GM18526 (cell line): Measurements from ENCODE around the gene SERINC1.
A peak's percentile ranks its signal among the peaks of the same experiment; 100 is the strongest.

Experiments
- POLR2A ChIP-seq: IDR thresholded peaks from 3 replicates; pipeline ENCODE4 v1.6.1; 2011; ENCODE audit not compliant: insufficient read length; ENCODE audit errors: extremely low read depth

SERINC1 gene

GRCh38 chr6:122471107-122472021 is at the start of gene SERINC1:
TSS of gene SERINC1 (minus strand) at chr6:122471807. CDS start at chr6:122471737, 70 bp downstream.
- TF ChIP-seq POLR2A, result peak; percentile 81

- TF ChIP-seq POLR2A, result no peak
Observed at GRCh38 chr6:122511193-122511924, 39.8 kb upstream of the SERINC1 start.

- TF ChIP-seq POLR2A, result no peak
Observed at GRCh38 chr6:122501475-122501874, 29.9 kb upstream of the SERINC1 start.

- TF ChIP-seq POLR2A, result no peak
Observed at GRCh38 chr6:122495612-122496011, 24.0 kb upstream of the SERINC1 start.

GRCh38 chr6:122494665-122495272 is 23.2 kb upstream of the SERINC1 start:
- TF ChIP-seq POLR2A, result no peak

GRCh38 chr6:122491919-122492555 is 20.4 kb upstream of the SERINC1 start:
- no peak for TF ChIP-seq POLR2A

DNA sequence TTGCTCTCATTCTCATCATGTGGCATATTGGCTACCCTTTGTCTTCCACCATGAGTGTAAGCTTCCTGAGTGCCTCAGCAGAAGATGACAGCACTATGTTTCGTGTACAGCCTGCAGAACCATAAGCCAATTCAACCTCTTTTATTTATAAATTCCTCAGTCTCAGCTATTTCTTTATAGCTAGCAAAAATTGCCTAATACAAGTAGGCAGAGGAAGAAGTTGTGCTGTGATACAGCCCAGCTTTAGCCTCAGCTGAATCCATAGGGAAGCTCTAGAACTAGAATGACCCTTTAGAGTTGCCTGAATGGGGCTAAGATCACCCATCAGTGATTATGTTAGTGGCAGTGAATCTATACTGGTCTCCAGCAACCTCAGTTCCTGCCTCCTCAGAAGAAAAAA is 19.0 kb upstream of the SERINC1 start:
- TF ChIP-seq POLR2A, result no peak

GRCh38 chr6:122484760-122485159 is 13.2 kb upstream of the SERINC1 start:
- TF ChIP-seq POLR2A, result no peak

- no peak for TF ChIP-seq POLR2A
Observed at GRCh38 chr6:122482750-122483080, 11.1 kb upstream of the SERINC1 start.

DNA sequence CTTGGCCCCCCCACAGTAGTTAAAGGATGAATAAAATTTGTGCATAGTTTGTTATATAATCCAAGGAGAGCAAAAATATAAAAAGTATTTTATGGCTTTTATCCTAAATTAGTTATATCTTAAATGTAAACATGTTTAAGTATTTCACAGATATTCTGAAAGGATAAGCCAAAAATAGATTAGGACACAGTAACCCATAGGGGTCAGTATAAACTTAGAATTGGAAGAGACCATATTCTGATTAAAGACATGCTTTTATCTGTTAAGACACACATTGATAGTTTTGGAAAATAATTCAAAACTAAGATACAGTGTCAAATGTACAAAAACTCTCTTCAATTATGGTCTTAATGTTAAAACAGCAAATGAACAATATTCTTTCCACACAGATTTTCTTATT is 4.5 kb upstream of the SERINC1 start:
- TF ChIP-seq POLR2A, result no peak

- TF ChIP-seq POLR2A, result no peak
Observed at GRCh38 chr6:122472022-122472340, 374 bp upstream of the SERINC1 start.

DNA sequence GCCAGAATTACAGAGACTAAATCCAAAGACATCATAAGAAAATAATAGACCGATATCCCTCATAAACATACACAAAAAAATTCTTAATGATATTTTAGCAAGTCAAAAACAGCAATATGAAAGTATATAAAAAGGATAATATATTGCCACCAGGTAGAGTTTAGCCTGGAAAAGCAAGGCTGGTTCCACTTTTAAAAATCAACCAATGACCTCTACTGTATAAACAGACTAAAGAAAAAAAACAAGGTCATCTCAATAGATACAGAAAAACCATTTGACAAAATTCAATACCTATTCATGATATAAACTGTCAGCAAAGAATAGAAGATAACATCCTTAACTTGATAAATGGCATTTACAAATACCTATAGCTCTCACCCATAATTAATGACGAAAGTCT is 9.7 kb downstream of the SERINC1 start:
- no peak for TF ChIP-seq POLR2A

DNA sequence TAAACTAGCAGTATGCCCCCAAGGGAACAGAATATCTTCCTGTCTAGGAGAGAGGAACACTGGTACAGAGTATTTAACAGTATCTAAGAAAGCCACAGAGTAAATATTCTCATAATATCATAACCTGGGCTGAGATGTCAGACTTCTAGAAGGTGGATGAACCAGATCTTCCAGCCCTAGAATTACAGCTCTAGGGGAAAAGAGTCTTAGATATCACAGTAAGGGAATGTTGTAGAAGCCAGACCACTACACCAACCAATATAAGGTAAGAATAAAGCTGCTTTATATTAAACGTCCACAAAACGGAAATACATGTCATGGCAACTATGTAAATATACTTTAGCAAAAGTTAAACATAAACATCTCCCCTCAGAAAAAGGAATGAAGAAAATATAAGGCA is 12.4 kb downstream of the SERINC1 start:
- no peak for TF ChIP-seq POLR2A

DNA sequence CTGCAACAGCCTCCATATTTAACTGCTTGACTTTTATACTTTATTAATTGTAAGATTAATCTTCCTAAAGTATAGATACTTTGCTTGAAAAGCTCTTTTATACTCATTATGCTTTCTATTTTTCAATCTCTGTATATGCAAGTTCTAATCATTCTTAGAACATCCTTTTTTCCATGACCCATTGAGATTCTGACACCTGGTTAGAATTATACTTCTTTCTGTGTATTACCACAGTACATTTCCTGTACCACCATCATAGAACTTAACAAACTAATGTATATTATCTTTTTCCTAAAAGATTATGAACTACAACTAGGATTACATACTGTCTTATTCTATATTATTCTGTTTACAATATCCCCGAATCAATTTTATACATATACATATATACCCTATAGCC is 13.5 kb downstream of the SERINC1 start:
- TF ChIP-seq POLR2A, result no peak

DNA sequence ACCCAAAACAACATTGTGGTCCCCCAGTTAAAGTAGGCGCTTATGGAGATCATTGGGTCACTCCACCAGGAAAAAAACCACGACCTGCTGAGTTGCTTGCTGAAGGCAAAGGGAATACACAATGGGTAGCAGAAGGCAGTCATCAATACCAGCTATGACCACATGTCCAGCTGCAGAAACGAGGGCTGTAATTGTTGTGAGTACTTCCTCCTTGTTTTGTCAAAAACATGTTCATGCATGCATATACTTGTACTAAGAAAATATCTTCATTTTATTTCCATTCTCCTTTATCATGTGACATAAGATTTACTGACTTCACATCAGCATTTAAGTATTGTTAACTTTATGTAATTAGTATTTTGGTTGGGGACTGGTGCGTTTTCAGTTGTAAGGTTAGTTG is 16.9 kb downstream of the SERINC1 start:
- no peak for TF ChIP-seq POLR2A

GRCh38 chr6:122452509-122452908 is 19.1 kb downstream of the SERINC1 start:
- no peak for TF ChIP-seq POLR2A

DNA sequence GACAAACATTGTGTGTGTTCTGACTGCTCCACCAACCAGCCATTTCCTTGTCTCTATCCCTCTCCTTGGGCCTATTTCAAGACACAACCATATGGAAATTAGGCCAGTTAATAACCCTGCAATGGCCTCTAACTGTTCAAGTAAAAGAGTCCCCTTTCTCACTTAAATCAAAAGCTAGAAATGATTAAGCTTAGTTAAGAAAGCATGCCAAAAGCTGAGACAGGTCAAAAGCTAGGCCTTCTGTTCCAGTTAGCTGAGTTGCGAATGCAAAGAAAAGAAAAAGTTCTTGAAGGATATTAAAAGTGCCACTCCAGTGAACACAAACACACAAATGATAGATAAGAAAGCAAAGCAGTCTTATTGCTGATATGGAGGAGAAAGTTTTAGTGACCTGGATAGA is 22.5 kb downstream of the SERINC1 start:
- no peak for TF ChIP-seq POLR2A
